ENCODE data around the gene ZNF541.
A peak's percentile ranks its signal among the peaks of the same experiment; 100 is the strongest.
"Not testable (repeated sequence)": the region's sequence is repeated elsewhere in the genome, so short reads cannot be mapped to it uniquely, and the experiment has no call there.

The ZNF541 gene

GRCh38 chr19:47601180-47601904 lies 28.4 kb upstream of the ZNF541 start:
- no peaks in the 10 kb centered on the region for H3K27me3 ChIP-seq (replicated peaks; ENCODE audit: control insufficient read depth, insufficient read depth, low read length)
- no peaks in the 10 kb centered on the region for H3K36me3 ChIP-seq (ENCODE audit: control insufficient read depth, insufficient read depth, low read length)
- DNase-seq (ENCODE audit: extremely low read depth, insufficient read length), result no peak
- TF ChIP-seq CTCF (IDR thresholded peaks at IDR 0.05; ENCODE audit: insufficient read depth, low read length, poor library complexity, severe bottlenecking), result no peak
- H3K4me3 ChIP-seq (replicated peaks; ENCODE audit: low read depth, low read length), result no peak overlapping the region

- TF ChIP-seq CTCF (IDR thresholded peaks at IDR 0.05; ENCODE audit: insufficient read depth, low read length, poor library complexity, severe bottlenecking), result no peak
- Histone ChIP-seq H3K27me3 (replicated peaks; ENCODE audit: control insufficient read depth, insufficient read depth, low read length) (no peaks in the 10 kb centered on the region), H3K4me3 (replicated peaks; ENCODE audit: low read depth, low read length) (peak overlapping the region; percentile 77), H3K36me3 (ENCODE audit: control insufficient read depth, insufficient read depth, low read length) (no peaks in the 10 kb centered on the region)
- DNase-seq (ENCODE audit: extremely low read depth, insufficient read length), result peak; percentile 99
Measured at GRCh38 chr19:47600246-47601179, 27.6 kb upstream of the ZNF541 start.

- H3K27me3 ChIP-seq (replicated peaks; ENCODE audit: control insufficient read depth, insufficient read depth, low read length); DNase-seq (ENCODE audit: extremely low read depth, insufficient read length); H3K36me3 ChIP-seq (ENCODE audit: control insufficient read depth, insufficient read depth, low read length): not testable (repeated sequence)
- H3K4me3 ChIP-seq (replicated peaks; ENCODE audit: low read depth, low read length), result peak overlapping the region; percentile 69
Measured at GRCh38 chr19:47599671-47600245, 26.8 kb upstream of the ZNF541 start.

DNA sequence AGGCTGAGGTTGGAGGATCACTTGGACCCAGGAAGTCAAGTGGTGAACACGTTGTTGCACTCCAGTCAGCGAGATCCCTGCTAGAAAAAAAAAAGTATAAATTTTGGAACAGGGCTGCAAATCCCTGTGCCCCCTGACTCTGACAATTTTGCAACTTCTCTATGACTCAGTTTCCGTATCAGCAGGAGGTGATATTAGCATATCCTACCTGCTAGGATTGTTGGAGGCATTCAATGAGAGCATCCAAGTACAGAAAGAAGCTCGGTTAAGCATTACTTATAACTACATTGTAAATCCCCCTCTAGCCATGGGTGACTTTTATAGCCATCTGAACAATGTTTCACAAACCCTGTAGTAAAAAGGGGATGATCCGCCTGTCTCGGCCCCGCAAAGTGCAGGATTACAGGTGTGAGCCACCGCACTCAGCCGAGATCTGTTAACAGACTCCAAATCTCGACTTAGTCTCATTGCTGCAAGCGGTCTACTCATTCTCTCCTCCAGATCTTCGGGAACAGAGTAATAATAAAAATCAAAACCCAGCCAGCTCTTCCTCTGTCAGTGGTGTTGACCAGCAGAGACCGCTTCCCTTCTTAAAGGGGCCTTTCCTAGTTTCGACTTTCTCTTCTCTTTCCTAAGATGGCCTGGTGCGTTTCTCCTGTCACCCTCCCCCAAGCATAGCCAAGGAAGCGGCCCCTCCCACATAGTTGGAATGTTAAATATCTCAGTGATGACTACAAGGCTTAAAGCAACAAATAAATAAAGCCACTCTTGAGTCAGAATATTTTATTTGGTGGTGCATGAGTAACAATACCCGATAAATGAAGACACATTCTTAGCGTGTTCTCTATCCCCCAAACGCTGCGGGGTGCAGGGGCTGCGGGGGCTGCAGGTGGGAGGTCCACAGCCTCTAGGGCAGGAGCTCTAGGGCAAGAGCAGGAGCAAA lies 25.7 kb upstream of the ZNF541 start:
- no peak for TF ChIP-seq CTCF (IDR thresholded peaks at IDR 0.05; ENCODE audit: insufficient read depth, low read length, poor library complexity, severe bottlenecking)
- Histone ChIP-seq H3K27me3 (replicated peaks; ENCODE audit: control insufficient read depth, insufficient read depth, low read length) (no peaks in the 10 kb centered on the region), H3K4me3 (replicated peaks; ENCODE audit: low read depth, low read length) (no peak overlapping the region), H3K36me3 (ENCODE audit: control insufficient read depth, insufficient read depth, low read length) (no peaks in the 10 kb centered on the region)
- no peak for DNase-seq (ENCODE audit: extremely low read depth, insufficient read length)

DNA sequence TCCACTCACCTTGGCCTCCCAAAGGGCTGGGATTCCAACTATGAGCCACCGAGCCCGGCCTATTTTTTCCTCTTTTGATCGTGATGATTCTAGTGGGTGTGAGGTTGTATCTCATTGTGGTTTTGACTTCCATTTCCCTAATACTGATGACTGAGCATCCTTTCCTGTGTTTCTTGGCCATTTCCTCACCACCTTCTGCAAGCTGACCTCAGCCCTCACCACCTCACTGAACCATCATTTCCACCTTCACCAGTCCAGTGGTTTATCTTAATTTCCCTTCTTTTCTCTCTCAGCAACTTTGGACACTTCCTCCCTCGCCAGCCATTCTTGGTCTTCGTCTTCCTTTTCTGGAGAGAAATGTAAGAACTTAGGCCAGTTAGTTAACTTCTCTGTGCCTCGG lies 23.0 kb upstream of the ZNF541 start:
- DNase-seq (ENCODE audit: extremely low read depth, insufficient read length), result no peak
- H3K4me3 ChIP-seq (replicated peaks; ENCODE audit: low read depth, low read length), result no peak overlapping the region
- H3K36me3 ChIP-seq (ENCODE audit: control insufficient read depth, insufficient read depth, low read length), result no peaks in the 10 kb centered on the region
- no peak for TF ChIP-seq CTCF (IDR thresholded peaks at IDR 0.05; ENCODE audit: insufficient read depth, low read length, poor library complexity, severe bottlenecking)
- H3K27me3 ChIP-seq (replicated peaks; ENCODE audit: control insufficient read depth, insufficient read depth, low read length), result no peaks in the 10 kb centered on the region

Data from GM06990 (cell line).